ENCODE measurements around the gene SETD2.

GRCh38 chr3:47109393-47109792, 54.5 kb downstream of the SETD2 start:
- TF ChIP-seq GATA2 (IDR thresholded peaks at IDR 0.05; ENCODE audit: low read depth, low read length) = no peak
- TF ChIP-seq GATA3 (IDR thresholded peaks at IDR 0.05; ENCODE audit: low read depth, low read length) = no peak
